Trophoblast cell (in vitro differentiated cells and primary cell): Measurements from ENCODE around the gene BEST4.

Experiments
- DNase-seq, 2 donors: peaks; one replicate each; pipeline ENCODE4 v3.0.0-alpha.2; 2016
- H2AFZ ChIP-seq: 2 replicates; pipeline ENCODE4 v1.6.1; 2013; ENCODE audit warnings: low read length, moderate library complexity, mild to moderate bottlenecking; ENCODE audit not compliant: insufficient read depth, poor library complexity
- H2AK5ac ChIP-seq: 2 replicates; pipeline ENCODE4 v1.6.1; 2013; ENCODE audit warnings: mild to moderate bottlenecking, low read length
- H2BK120ac ChIP-seq: 2 replicates; pipeline ENCODE4 v1.6.1; 2013; ENCODE audit warnings: low read length, mild to moderate bottlenecking, moderate library complexity; ENCODE audit not compliant: insufficient read depth, poor library complexity
- H2BK12ac ChIP-seq: 2 replicates; pipeline ENCODE4 v1.6.1; 2013; ENCODE audit warnings: mild to moderate bottlenecking, low read length, moderate library complexity
- H2BK5ac ChIP-seq: 2 replicates; pipeline ENCODE4 v1.6.1; 2013; ENCODE audit warnings: low read length, low read depth, moderate library complexity, mild to moderate bottlenecking; ENCODE audit not compliant: poor library complexity
- H3K14ac ChIP-seq: 2 replicates; pipeline ENCODE4 v1.6.1; 2013; ENCODE audit warnings: mild to moderate bottlenecking, low read length
- H3K18ac ChIP-seq: 2 replicates; pipeline ENCODE4 v1.6.1; 2013; ENCODE audit warnings: mild to moderate bottlenecking, low read length
- H3K23ac ChIP-seq: 2 replicates; pipeline ENCODE4 v1.6.1; 2013; ENCODE audit warnings: low read length
- H3K27ac ChIP-seq: 2 replicates; pipeline ENCODE4 v1.5.1; 2013; ENCODE audit warnings: low read depth, mild to moderate bottlenecking, inconsistent platforms, low read length, moderate library complexity
- H3K27me3 ChIP-seq: 2 replicates; pipeline ENCODE4 v1.6.1; 2013; ENCODE audit warnings: inconsistent platforms, mild to moderate bottlenecking, low read length, moderate library complexity; ENCODE audit not compliant: insufficient read depth
- H3K36me3 ChIP-seq, 2 experiments: 1 replicate in 1 of 2; 2 replicates in 1 of 2; pipeline ENCODE4 v1.6.1; 2013; ENCODE audit warnings: low read length in 2 of 2, mild to moderate bottlenecking in 2 of 2, moderate library complexity in 1 of 2; ENCODE audit not compliant: insufficient read depth in 2 of 2, control insufficient read depth in 1 of 2
- H3K4ac ChIP-seq: 2 replicates; pipeline ENCODE4 v1.6.1; 2013; ENCODE audit warnings: low read depth, mild to moderate bottlenecking, low read length, moderate library complexity
- H3K4me1 ChIP-seq, 2 experiments: 1 replicate in 1 of 2; 2 replicates in 1 of 2; pipeline ENCODE4 v1.6.1; 2013; ENCODE audit warnings: low read length in 2 of 2, mild to moderate bottlenecking in 2 of 2, moderate library complexity in 1 of 2; ENCODE audit not compliant: insufficient read depth in 2 of 2, control insufficient read depth in 1 of 2
- H3K4me2 ChIP-seq: 2 replicates; pipeline ENCODE4 v1.6.1; 2013; ENCODE audit warnings: inconsistent platforms, mild to moderate bottlenecking, low read length, moderate library complexity
- H3K4me3 ChIP-seq: 2 replicates; pipeline ENCODE4 v1.5.1; 2013; ENCODE audit warnings: mild to moderate bottlenecking, low read depth, low read length, inconsistent platforms
- H3K79me1 ChIP-seq: one replicate; pipeline ENCODE4 v1.6.1; 2013; ENCODE audit warnings: low read length
- H3K79me2 ChIP-seq: 2 replicates; pipeline ENCODE4 v1.6.1; 2013; ENCODE audit warnings: low read length, mild to moderate bottlenecking; ENCODE audit not compliant: control insufficient read depth, insufficient read depth, poor library complexity
- H3K9ac ChIP-seq: 2 replicates; pipeline ENCODE4 v1.6.1; 2013; ENCODE audit warnings: mild to moderate bottlenecking, low read length
- H3K9me3 ChIP-seq: 2 replicates; pipeline ENCODE4 v1.6.1; 2013; ENCODE audit warnings: low read depth, mild to moderate bottlenecking, control low read depth, inconsistent platforms, low read length; ENCODE audit not compliant: insufficient read depth
- H4K12ac ChIP-seq: 2 replicates; pipeline ENCODE4 v1.6.1; 2013; ENCODE audit warnings: low read depth, mild to moderate bottlenecking, low read length, moderate library complexity
- H4K8ac ChIP-seq: 2 replicates; pipeline ENCODE4 v1.6.1; 2013; ENCODE audit warnings: low read depth, mild to moderate bottlenecking, low read length, moderate library complexity
- H4K91ac ChIP-seq: one replicate; pipeline ENCODE4 v1.6.1; 2013; ENCODE audit warnings: low read depth, mild to moderate bottlenecking, low read length, moderate library complexity
- WGBS: extraction: QIAGEN DNeasy Blood & Tissue Kit; methylation state at CpG from one replicate; pipeline ENCODE4 v1.1.7; 2013; ENCODE audit warnings: missing lambda C conversion rate; ENCODE audit not compliant: insufficient read length, insufficient coverage; ENCODE audit errors: extremely low coverage; 5-methylcytosine and 5-hydroxymethylcytosine counted together

The BEST4 gene

DNA sequence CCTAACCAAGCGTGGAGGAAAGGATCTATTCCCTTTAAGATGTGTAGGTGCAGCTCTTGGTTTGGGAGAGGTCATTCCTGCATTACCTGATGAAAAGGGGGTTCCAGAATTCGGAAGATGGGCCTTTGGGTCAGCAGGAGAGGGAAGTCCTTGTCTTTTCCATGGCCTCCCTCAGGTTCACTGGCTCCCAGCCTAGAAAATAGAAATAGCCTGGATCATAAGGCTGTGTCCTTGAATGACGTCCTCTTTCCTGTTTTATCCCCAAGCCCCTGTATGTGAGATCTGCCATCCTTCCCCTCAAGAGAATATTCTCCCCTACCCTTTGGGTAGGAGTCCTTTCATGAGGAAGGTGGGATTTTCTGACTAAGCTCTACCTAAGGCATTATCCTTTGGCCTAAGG, 27.1 kb downstream of the BEST4 start:
- H2AK5ac ChIP-seq: no peak overlapping the region
- no peaks in the 10 kb centered on the region for H3K9me3 ChIP-seq
- H2AFZ ChIP-seq: no peak overlapping the region
- H3K79me2 ChIP-seq: no peaks in the 10 kb centered on the region
- no peak overlapping the region for H4K8ac ChIP-seq
- no peak overlapping the region for H4K91ac ChIP-seq
- H3K9ac ChIP-seq: no peak overlapping the region
- no CpG with 5 or more reads among the region's 3 CpGs for WGBS
- H3K18ac ChIP-seq: no peak overlapping the region
- H3K27ac ChIP-seq: no peak overlapping the region
- H3K36me3 ChIP-seq: peaks cover 62 to 79% of the 10 kb centered on the region in 2 experiments
- no peak overlapping the region for H3K4ac ChIP-seq
- no peak for DNase-seq
- no peak overlapping the region for H2BK12ac ChIP-seq
- no peaks in the 10 kb centered on the region for H3K4me1 ChIP-seq
- no peaks in the 10 kb centered on the region for H3K79me1 ChIP-seq
- H3K27me3 ChIP-seq: no peaks in the 10 kb centered on the region
- no peak overlapping the region for H2BK5ac ChIP-seq
- no peak overlapping the region for H2BK120ac ChIP-seq
- H3K14ac ChIP-seq: no peak overlapping the region
- H3K4me2 ChIP-seq: no peak overlapping the region
- no peak overlapping the region for H4K12ac ChIP-seq
- no peak overlapping the region for H3K4me3 ChIP-seq
- H3K23ac ChIP-seq: no peak overlapping the region

DNA sequence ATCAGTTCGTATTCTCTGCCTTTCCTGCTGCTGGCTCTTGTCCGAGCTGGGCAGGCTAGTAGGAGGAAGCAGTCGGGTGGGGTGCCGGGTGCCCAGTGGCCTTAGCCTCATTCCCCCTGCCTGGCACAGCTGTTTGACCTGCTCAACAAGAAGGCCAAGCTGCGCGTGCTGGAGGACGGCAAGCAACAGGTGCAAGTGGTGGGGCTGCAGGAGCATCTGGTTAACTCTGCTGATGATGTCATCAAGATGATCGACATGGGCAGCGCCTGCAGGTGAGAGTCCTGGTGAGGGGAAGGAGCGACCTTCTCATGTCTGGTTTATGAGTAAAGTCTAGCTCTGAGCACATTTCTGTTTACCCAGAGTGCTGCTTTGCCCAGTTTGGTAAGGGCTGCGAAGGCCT, 28.9 kb downstream of the BEST4 start:
- no CpG with 5 or more reads among the region's 11 CpGs for WGBS
- Histone ChIP-seq H4K12ac (no peak overlapping the region), H2AFZ (no peak overlapping the region), H3K9me3 (no peaks in the 10 kb centered on the region), H4K8ac (no peak overlapping the region), H3K27me3 (no peaks in the 10 kb centered on the region), H2BK120ac (no peak overlapping the region), H3K4me1 (no peaks in the 10 kb centered on the region), H3K4me3 (no peak overlapping the region), H3K27ac (no peak overlapping the region), H2AK5ac (no peak overlapping the region), H3K23ac (no peak overlapping the region), H2BK5ac (no peak overlapping the region), H3K79me2 (no peaks in the 10 kb centered on the region), H3K79me1 (no peaks in the 10 kb centered on the region), H4K91ac (no peak overlapping the region), H3K14ac (no peak overlapping the region), H3K4me2 (no peak overlapping the region), H3K36me3 (peaks cover 70 to 86% of the 10 kb centered on the region in 2 experiments), H3K4ac (no peak overlapping the region), H3K18ac (no peak overlapping the region), H3K9ac (no peak overlapping the region), H2BK12ac (no peak overlapping the region)
- DNase-seq: no peak

DNA sequence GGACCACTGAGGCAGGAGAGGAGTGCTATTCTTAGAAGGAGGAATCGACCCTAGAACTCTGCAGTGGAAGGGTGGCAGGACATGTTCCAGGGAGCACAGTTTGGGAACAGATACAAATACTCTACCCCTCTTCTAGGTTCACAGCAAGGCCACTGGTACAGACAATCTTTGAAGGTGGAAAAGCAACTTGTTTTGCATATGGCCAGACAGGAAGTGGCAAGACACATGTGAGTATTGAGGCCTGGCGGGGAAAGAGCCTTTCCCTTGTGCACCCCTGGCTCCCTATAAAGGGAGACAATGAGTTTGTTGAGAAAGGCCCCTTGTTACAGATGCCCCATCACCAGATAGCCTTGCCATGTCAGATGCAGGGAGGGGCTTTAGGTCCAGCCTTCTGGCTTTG, 30.6 kb downstream of the BEST4 start:
- Histone ChIP-seq H2BK5ac (no peak overlapping the region), H3K9me3 (no peaks in the 10 kb centered on the region), H3K36me3 (peaks cover 68 to 86% of the 10 kb centered on the region in 2 experiments), H3K23ac (no peak overlapping the region), H3K27me3 (no peaks in the 10 kb centered on the region), H3K4ac (no peak overlapping the region), H3K14ac (no peak overlapping the region), H2BK12ac (no peak overlapping the region), H3K79me2 (no peaks in the 10 kb centered on the region), H3K4me2 (no peak overlapping the region), H4K8ac (no peak overlapping the region), H2BK120ac (no peak overlapping the region), H3K79me1 (no peaks in the 10 kb centered on the region), H3K27ac (no peak overlapping the region), H2AK5ac (no peak overlapping the region), H3K18ac (no peak overlapping the region), H3K4me1 (no peaks in the 10 kb centered on the region), H4K91ac (no peak overlapping the region), H3K4me3 (no peak overlapping the region), H4K12ac (no peak overlapping the region), H3K9ac (no peak overlapping the region), H2AFZ (no peak overlapping the region)
- no peak for DNase-seq
- no CpG with 5 or more reads among the region's 2 CpGs for WGBS

DNA sequence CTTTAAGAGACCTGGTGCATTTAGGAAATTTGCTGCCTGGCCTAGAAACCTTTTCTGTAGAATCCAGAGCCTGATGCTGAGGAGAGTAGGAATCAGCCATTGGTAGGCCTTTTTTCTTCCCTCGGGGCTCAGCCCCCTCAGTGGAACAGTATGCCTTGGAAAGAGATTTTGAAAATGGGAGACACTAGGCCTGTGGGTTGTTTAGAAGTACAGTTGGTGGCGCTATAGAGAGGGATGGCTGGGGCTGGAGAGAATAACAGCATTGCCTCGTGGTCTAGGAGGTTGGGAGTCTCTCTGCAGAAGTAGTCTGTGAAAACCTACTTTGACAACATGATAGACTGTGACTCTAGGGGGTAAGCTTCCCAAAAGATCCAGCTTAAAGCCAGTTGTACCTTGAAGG, 40.1 kb downstream of the BEST4 start:
- H4K8ac ChIP-seq: no peak overlapping the region
- DNase-seq: no peak
- no peak overlapping the region for H3K4ac ChIP-seq
- H2BK12ac ChIP-seq: no peak overlapping the region
- no peak overlapping the region for H3K4me3 ChIP-seq
- WGBS: no CpG with 5 or more reads among the region's 3 CpGs
- H3K14ac ChIP-seq: no peak overlapping the region
- H2BK120ac ChIP-seq: no peak overlapping the region
- no peak overlapping the region for H3K9ac ChIP-seq
- no peak overlapping the region for H4K91ac ChIP-seq
- H3K79me1 ChIP-seq: no peaks in the 10 kb centered on the region
- no peaks in the 10 kb centered on the region for H3K27me3 ChIP-seq
- H3K4me2 ChIP-seq: no peak overlapping the region
- no peak overlapping the region for H3K18ac ChIP-seq
- H3K79me2 ChIP-seq: no peaks in the 10 kb centered on the region
- no peak overlapping the region for H4K12ac ChIP-seq
- no peak overlapping the region for H3K27ac ChIP-seq
- H3K9me3 ChIP-seq: no peaks in the 10 kb centered on the region
- no peaks in the 10 kb centered on the region for H3K4me1 ChIP-seq
- peaks cover 37 to 45% of the 10 kb centered on the region in 2 experiments for H3K36me3 ChIP-seq
- no peak overlapping the region for H2AK5ac ChIP-seq
- no peak overlapping the region for H2AFZ ChIP-seq
- no peak overlapping the region for H2BK5ac ChIP-seq
- H3K23ac ChIP-seq: no peak overlapping the region
